ENCODE data around the gene TRIM27.

- TF ChIP-seq CTCF (IDR thresholded peaks at IDR 0.05) (no peak), POLR2A (IDR thresholded peaks at IDR 0.05) (no peak)
These were observed 23.4 kb upstream of the TRIM27 start for GRCh38 chr6:28947067-28947765.
